Tibial nerve (tissue), 3 donors: ENCODE results near the gene PRDM11.

Experiments
- CTCF ChIP-seq, 5 experiments: fragments of 200-600 bp in 3 of 5; fragments of 450-650 bp in 2 of 5; sonication (generic) in 3 of 5; IDR thresholded peaks; one replicate each; pipeline ENCODE4 v1.5.1; 2016 to 2019; ENCODE audit warnings: antibody characterized with exemption in 5 of 5, mild to moderate bottlenecking in 3 of 5, moderate library complexity in 2 of 5
- POLR2A ChIP-seq, 2 donors: fragments of 450-650 bp; IDR thresholded peaks; one replicate each; pipeline ENCODE4 v1.6.1; 2017; ENCODE audit warnings: antibody characterized with exemption in 2 of 2, mild to moderate bottlenecking in 2 of 2, moderate library complexity in 2 of 2

- no peak for TF ChIP-seq CTCF (IDR thresholded peaks at IDR 0.05)
- no peak for TF ChIP-seq POLR2A (IDR thresholded peaks at IDR 0.05)
Measured at GRCh38 chr11:45209000-45209879, 62.8 kb downstream of the PRDM11 start.
